Measurements from ENCODE around the gene NFKBIL1.

DNA sequence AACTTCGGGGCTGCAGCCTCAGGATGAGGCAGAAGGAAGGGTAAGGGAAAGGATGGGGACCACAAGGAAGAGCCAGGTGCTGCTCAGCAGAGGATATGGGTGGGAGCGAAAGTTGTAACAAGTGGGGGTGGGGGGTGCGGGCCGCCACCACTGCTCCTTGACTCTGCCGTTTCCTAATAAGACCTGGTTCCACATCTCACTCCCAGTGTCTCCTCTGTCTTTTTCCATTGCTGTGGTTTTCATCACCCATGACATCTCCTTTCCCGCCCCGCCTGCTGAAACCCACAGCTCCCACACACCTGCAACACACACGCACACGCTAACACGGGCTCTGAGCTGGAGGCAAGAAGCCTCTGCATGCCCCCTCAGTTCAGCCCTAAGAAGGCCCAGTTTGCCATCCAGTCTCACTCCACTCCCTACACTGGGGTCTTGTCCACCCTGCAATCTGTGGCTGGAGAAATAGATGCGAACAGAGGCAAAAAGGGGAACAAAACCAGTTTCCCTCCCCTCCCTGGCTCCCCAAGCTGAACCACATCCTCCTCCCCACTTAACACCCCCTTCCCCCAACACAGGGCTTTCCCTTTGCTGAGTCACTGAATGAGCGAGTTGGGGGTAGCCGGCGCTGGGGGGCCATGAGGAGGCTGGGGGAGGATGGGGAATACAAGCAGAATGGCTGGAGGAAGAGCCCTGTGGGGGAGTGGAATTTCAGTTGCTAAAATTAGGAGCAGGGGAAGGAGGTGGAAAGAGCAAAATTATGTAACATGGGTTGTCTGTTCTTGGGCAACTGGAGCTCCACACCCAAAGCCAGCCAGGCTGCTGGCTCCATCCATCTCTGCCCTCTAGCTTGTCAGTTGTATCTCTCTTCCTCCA, 11.5 kb downstream of the NFKBIL1 start:
- TF ChIP-seq BHLHE40 (IDR thresholded peaks at IDR 0.05; ENCODE audit: borderline replicate concordance) (no peak), FOXM1 (IDR thresholded peaks at IDR 0.05; ENCODE audit: borderline replicate concordance) (no peak), CTBP1 (IDR thresholded peaks at IDR 0.05; ENCODE audit: borderline replicate concordance) (no peak), SP1 (IDR thresholded peaks at IDR 0.05) (no peak), TARDBP (IDR thresholded peaks at IDR 0.05) (no peak), SUZ12 (IDR thresholded peaks at IDR 0.05) (no peak), LEF1 (IDR thresholded peaks at IDR 0.05; ENCODE audit: borderline replicate concordance) (no peak), ZNF384 (IDR thresholded peaks at IDR 0.05) (no peak)
